Left lung (tissue), 10 donors: ENCODE measurements around the gene PALM. TPM values are rescaled to one million over a fixed set of nuclear protein-coding genes. Genes with fewer than 3 reads are reported as not detected.
"Not testable (repeated sequence)": the region's sequence is repeated elsewhere in the genome, so short reads cannot be mapped to it uniquely, and the experiment has no call there.

Source experiments
- ATAC-seq: fragments of 200-7000 bp; cut with Tn5 transposase; one replicate; pipeline ENCODE4 v1.9.1; 2020; ENCODE audit warnings: moderate library complexity
- DNase-seq, 4 donors: peaks; one replicate each; pipeline ENCODE4 v3.0.0-alpha.2; 2013 to 2020
- H3K27ac ChIP-seq, 2 donors: fragments of 200-600 bp; sonication (generic) in 1 of 2; one replicate each; pipeline versions ENCODE4 v1.5.0 to v1.8.0; 2020 to 2021
- H3K27me3 ChIP-seq, 2 donors: fragments of 200-600 bp; sonication (generic) in 1 of 2; one replicate each; pipeline versions ENCODE4 v1.5.0 to v1.8.0; 2020 to 2021
- H3K36me3 ChIP-seq, 2 donors: fragments of 200-600 bp; sonication (generic) in 1 of 2; one replicate each; pipeline versions ENCODE4 v1.5.0 to v1.8.0; 2020 to 2021
- H3K4me1 ChIP-seq, 2 donors: fragments of 200-600 bp; one replicate each; pipeline ENCODE4 v1.8.0; 2021
- H3K4me3 ChIP-seq, 2 donors: fragments of 200-600 bp; sonication (generic) in 1 of 2; one replicate each; pipeline versions ENCODE4 v1.5.0 to v1.8.0; 2020 to 2021; ENCODE audit warnings: mild to moderate bottlenecking in 1 of 2
- H3K9me3 ChIP-seq, 2 donors: fragments of 200-600 bp; sonication (generic) in 1 of 2; one replicate each; pipeline versions ENCODE4 v1.5.0 to v1.8.0; 2020 to 2021
- CTCF ChIP-seq, 2 donors: fragments of 200-600 bp; sonication (generic) in 1 of 2; IDR thresholded peaks; one replicate each; pipeline versions ENCODE4 v1.5.0 to v1.8.0; 2021; ENCODE audit warnings: antibody characterized with exemption in 2 of 2
- intact Hi-C, 2 donors: fragments of 100-400 bp; cut with DNase I; formaldehyde crosslinking; loops; one replicate each; pipeline versions ENCODE4 v1.11.2 to v1.14.2; 2022
- polyA plus RNA-seq, 6 donors: library from polyadenylated mRNA; unstranded; fragments of 120-200 nt; gene quantifications; one replicate each; pipeline ENCODE4 v1.2.1, GENCODE V29; 2013; ENCODE audit not compliant: insufficient read length in 6 of 6
- total RNA-seq, 2 donors: library from RNA; stranded (reverse); fragmentation: NEBNext Ultra II Directional; extraction: Animal tissue kit (Norgen Biotek cat#: 25700); gene quantifications; one replicate each; pipeline ENCODE4 v1.2.1, GENCODE V29; 2021
- donor health status: DM: no; HTN: yes; CAD: no.
- donor health status: DM: no; HTN: no; CAD: no.

The PALM gene
- total and polyA plus RNA-seq, 8 donors: 30.2 to 59.7 (median 39.8) TPM

- peaks cover 0 to 4% of the 10 kb centered on the region in 2 donors for H3K4me1 ChIP-seq
- peak in 1 of 4 donors; percentile 76 for DNase-seq
- no peak overlapping the region for H3K27ac ChIP-seq
- H3K9me3 ChIP-seq: no peaks in the 10 kb centered on the region
- H3K36me3 ChIP-seq: no peaks in the 10 kb centered on the region
- TF ChIP-seq CTCF (IDR thresholded peaks at IDR 0.05): no peak
- no peak for ATAC-seq
- intact Hi-C loops: loop anchor here in 1 of 2 donors (10.0 kb wide), 1 partner anchor 74 kb away; the partner anchor contains the start of gene RNF126
- no peaks in the 10 kb centered on the region for H3K27me3 ChIP-seq
- no peak overlapping the region for H3K4me3 ChIP-seq
Measured at GRCh38 chr19:738509-739128, 29.9 kb downstream of the PALM start.

GRCh38 chr19:739998-740715 is 31.4 kb downstream of the PALM start:
- Histone ChIP-seq H3K27me3 (no peaks in the 10 kb centered on the region), H3K4me1 (no peaks in the 10 kb centered on the region), H3K36me3 (no peaks in the 10 kb centered on the region), H3K9me3 (peaks cover 0 to 6% of the 10 kb centered on the region in 2 donors), H3K27ac (no peak overlapping the region), H3K4me3 (no peak overlapping the region)
- intact Hi-C loops: loop anchor here in 1 of 2 donors (10.0 kb wide), 1 partner anchor 75 kb away; the partner anchor contains the start of gene RNF126
- DNase-seq (no peak), ATAC-seq (no peak)
- no peak for TF ChIP-seq CTCF (IDR thresholded peaks at IDR 0.05)

GRCh38 chr19:740816-741505 is 32.2 kb downstream of the PALM start:
- H3K27ac ChIP-seq, H3K27me3 ChIP-seq, DNase-seq, H3K4me1 ChIP-seq, intact Hi-C loops, H3K4me3 ChIP-seq, H3K36me3 ChIP-seq, ATAC-seq, H3K9me3 ChIP-seq: not testable (repeated sequence)

- Histone ChIP-seq H3K9me3 (peaks cover 0 to 6% of the 10 kb centered on the region in 2 donors), H3K36me3 (no peaks in the 10 kb centered on the region), H3K27me3 (no peaks in the 10 kb centered on the region), H3K4me3 (no peak overlapping the region), H3K4me1 (no peaks in the 10 kb centered on the region), H3K27ac (no peak overlapping the region)
- no peak for TF ChIP-seq CTCF (IDR thresholded peaks at IDR 0.05)
- ATAC-seq (no peak), DNase-seq (no peak)
- intact Hi-C loops: no loop called here
Measured at GRCh38 chr19:741506-742131, 32.9 kb downstream of the PALM start.

- Histone ChIP-seq H3K4me1 (no peaks in the 10 kb centered on the region), H3K27me3 (no peaks in the 10 kb centered on the region), H3K4me3 (no peak overlapping the region), H3K36me3 (no peaks in the 10 kb centered on the region), H3K27ac (no peak overlapping the region), H3K9me3 (peaks cover 0 to 13% of the 10 kb centered on the region in 2 donors)
- DNase-seq (no peak), ATAC-seq (no peak)
- no peak for TF ChIP-seq CTCF (IDR thresholded peaks at IDR 0.05)
- intact Hi-C loops: no loop called here
Measured at GRCh38 chr19:742540-743075, 33.9 kb downstream of the PALM start.
